ENCODE measurements around the gene RBM39.
A peak's percentile ranks its signal among the peaks of the same experiment; 100 is the strongest.

Gene RBM39

DNA sequence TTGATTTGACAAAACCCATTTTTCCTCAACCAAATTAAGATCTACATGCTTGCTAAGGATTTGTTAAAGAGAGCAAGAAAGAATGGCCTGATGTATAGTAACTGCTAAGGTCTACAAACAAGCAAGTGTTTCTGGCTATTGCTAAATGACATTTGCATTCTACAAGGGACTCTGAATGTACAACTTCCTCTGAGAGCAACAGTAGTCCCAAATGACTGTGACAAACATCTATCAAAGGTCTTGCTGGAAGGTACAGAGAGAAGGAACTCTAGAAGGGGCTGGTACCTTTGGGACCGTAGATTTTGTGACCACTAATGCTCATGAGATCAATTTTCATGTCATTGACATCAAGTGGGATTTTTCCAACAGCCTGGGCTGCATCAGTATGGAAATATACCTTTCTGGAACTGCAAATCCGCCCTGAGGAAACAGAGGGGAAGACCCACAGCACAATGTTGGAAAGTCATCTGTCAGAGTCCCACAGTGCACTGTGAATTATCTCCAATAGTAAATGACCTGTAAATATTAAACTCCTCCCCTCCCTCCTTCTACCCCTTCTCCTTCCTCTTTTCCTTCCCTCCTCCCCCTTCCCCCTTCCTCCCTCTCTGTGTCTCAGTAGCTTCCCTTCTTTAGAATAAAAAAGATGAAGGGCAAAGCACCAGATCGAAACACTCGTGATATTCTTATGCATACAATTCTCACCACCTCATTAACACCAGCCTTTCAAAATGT is 61.4 kb downstream of the RBM39 start:
- Mint-ChIP-seq H3K4me3 (no peak overlapping the region), H3K27ac (no peak overlapping the region), H3K9me3 (no peaks in the 10 kb centered on the region)

DNA sequence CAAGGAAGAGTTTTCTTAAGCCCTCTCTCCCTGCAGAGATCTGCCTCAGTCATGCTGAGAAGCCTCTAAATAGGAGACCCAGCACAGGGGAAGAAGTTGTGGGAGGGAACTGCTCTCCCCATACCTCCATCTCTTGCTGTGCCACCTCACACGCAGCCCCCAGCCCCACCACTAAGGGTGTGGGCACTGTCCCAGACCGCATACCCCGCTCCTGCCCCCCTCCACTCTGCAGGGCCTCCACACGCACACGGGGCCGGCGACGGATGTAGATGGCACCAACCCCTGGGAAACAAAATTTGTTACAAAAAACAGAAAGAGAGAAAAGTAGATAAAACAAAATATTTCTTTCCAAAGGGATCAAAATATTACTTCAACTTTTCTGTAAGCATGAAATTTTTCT is 67.1 kb downstream of the RBM39 start:
- Mint-ChIP-seq H3K9me3 (no peaks in the 10 kb centered on the region), H3K36me3 (ENCODE audit: low read depth) (peaks cover 30% of the 10 kb centered on the region), H3K27me3 (ENCODE audit: low read depth) (no peaks in the 10 kb centered on the region), H3K27ac (no peak overlapping the region), H3K4me1 (ENCODE audit: low read depth) (no peaks in the 10 kb centered on the region), H3K4me3 (no peak overlapping the region)
- no peak for DNase-seq (ENCODE audit: low spot score)

More for the DNA sequence above, 61.4 kb downstream of the RBM39 start:
- Mint-ChIP-seq H3K36me3 (ENCODE audit: low read depth) (peaks cover 10% of the 10 kb centered on the region), H3K4me1 (ENCODE audit: low read depth) (peaks cover 4% of the 10 kb centered on the region), H3K27me3 (ENCODE audit: low read depth) (no peaks in the 10 kb centered on the region)
- no peak for DNase-seq (ENCODE audit: low spot score)

DNA sequence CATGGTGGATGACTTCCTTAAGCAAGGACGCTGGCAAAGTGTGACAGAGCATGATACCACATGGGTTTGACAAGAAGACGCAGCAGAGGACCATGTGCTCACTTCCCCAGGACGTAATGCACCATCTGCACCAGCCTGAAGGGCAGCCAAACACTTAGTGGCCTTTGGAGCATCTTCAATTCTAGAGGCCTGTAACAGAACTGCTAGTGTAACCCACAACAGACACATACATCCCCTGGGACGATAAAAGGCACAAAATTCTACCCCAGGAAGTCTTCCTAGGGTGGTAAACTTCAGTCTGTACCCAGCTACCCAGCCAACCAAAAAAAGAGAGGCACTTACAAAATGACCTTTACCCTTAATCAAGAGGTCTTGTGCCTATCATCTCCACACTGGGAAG is 68.2 kb downstream of the RBM39 start:
- Mint-ChIP-seq H3K4me3 (no peak overlapping the region), H3K9me3 (no peaks in the 10 kb centered on the region), H3K36me3 (ENCODE audit: low read depth) (peaks cover 31% of the 10 kb centered on the region), H3K4me1 (ENCODE audit: low read depth) (no peaks in the 10 kb centered on the region), H3K27ac (no peak overlapping the region), H3K27me3 (ENCODE audit: low read depth) (no peaks in the 10 kb centered on the region)
- no peak for DNase-seq (ENCODE audit: low spot score)

DNA sequence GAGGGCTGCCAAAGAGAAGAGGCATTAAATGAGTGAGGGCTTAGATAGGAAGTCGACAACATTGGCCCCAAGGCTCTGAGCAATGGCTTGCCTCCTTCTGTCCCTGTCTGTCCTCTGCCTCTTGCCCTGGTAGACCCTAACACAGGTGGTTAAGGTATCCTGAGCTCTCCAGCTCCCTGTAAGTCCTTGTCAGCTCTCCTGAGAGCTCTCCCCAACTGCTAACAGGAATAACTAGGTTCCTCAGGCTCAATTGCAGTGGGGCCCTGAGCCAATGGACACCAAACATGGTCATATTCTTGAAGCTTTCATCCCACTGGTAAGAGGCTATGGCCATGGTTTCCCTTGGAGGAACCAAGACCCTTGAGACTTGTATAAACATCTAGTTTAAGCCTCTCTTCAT is 72.4 kb downstream of the RBM39 start:
- H3K4me1 Mint-ChIP-seq (ENCODE audit: low read depth), result peaks cover 3% of the 10 kb centered on the region
- H3K4me3 Mint-ChIP-seq, result no peak overlapping the region
- H3K27ac Mint-ChIP-seq, result no peak overlapping the region
- no peaks in the 10 kb centered on the region for H3K9me3 Mint-ChIP-seq
- no peak for DNase-seq (ENCODE audit: low spot score)
- no peaks in the 10 kb centered on the region for H3K27me3 Mint-ChIP-seq (ENCODE audit: low read depth)
- peaks cover 30% of the 10 kb centered on the region for H3K36me3 Mint-ChIP-seq (ENCODE audit: low read depth)

DNA sequence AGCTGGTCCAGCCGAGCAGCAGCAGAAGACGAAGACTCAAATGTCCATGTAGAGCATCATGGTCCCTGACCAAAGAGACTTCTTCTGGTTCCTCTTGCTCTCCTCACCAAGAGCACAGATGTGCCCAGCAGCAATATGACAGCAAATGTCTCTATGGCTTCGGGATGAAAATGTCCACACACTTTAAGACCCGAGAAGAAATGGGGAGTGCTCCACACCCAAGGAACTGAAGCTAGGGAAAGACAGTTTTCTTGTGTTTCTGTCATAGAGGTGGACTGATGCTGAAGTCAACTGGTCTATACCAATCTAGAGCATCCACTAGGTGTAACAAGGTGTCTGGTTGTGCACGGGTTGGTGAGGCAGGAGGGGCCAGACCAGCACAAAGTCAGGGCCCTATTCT is 72.8 kb downstream of the RBM39 start:
- H3K9me3 Mint-ChIP-seq, result no peaks in the 10 kb centered on the region
- peaks cover 3% of the 10 kb centered on the region for H3K4me1 Mint-ChIP-seq (ENCODE audit: low read depth)
- no peak overlapping the region for H3K27ac Mint-ChIP-seq
- no peaks in the 10 kb centered on the region for H3K27me3 Mint-ChIP-seq (ENCODE audit: low read depth)
- no peak for DNase-seq (ENCODE audit: low spot score)
- no peak overlapping the region for H3K4me3 Mint-ChIP-seq
- peaks cover 30% of the 10 kb centered on the region for H3K36me3 Mint-ChIP-seq (ENCODE audit: low read depth)

DNA sequence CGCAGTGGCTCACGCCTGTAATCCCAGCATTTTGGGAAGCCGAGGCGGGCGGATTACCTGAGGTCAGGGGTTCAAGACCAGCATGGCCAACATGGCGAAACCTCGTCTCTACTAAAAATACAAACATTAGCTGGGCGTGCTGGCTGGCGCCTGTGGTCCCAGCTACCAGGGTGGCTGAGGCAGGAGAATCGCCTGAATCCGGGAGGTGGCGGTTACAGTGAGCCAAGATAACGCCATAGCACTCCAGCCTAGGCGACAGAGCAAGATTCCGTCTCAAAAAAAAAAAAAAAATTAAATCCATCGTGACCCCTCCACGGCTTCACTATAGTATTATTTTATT is 76.1 kb downstream of the RBM39 start:
- no peak overlapping the region for H3K4me3 Mint-ChIP-seq

DNA sequence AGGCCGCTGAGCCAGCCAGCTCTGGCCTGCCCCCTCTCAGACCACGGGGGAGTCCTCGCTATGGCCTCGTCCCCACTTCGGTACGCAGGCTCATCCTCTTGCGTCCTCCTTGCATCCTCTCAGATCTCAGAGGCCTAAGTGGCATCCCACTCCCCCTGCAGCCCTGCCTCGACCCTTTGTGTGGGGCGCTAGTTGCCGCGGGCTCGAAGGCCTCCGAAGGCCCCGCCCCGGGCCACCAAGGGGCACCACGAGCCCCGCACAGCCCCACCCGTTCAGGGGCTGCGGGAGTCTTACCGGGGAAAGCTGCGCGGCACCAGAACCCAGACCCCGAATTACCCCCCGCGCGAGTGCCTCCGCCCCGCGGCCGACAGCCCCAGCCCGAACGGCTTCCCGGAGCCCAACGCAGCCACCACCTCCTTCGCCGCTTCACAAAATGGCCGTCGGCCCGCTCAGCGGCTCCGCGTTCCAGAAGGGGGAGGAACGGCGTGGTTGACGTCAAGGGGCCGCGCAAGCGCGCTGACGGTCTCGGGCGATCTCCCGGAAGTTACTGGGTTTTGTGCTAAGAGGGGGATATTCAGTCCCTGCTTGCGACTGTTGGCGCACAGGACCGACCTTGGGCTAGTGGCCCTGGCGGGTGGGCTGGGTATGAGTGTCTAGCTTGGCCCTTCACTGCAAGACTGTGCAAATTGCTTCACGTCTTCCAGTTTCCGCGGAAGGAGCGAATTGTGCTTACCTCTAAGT is 77.4 kb downstream of the RBM39 start, which contains the start of the genes CPNE1 and RBM12:
TSS of gene CPNE1 (minus strand) at position 435 of the 741 bp plus-strand sequence. CDS start 31,977 bp downstream, outside the sequence.
TSS of gene RBM12 (minus strand) at position 435 of the 741 bp plus-strand sequence. CDS start 9,578 bp downstream, outside the sequence.
- peak; percentile 92 for DNase-seq (ENCODE audit: low spot score)
- H3K4me3 Mint-ChIP-seq, result peak within 1 kb of the TSS; percentile 94
- no peaks in the 10 kb centered on the region for H3K9me3 Mint-ChIP-seq
- no peaks in the 10 kb centered on the region for H3K27me3 Mint-ChIP-seq (ENCODE audit: low read depth)
- H3K4me1 Mint-ChIP-seq (ENCODE audit: low read depth), result peaks cover 41% of the 10 kb centered on the region
- H3K27ac Mint-ChIP-seq, result peak within 1 kb of the TSS; percentile 99
- H3K36me3 Mint-ChIP-seq (ENCODE audit: low read depth), result peaks cover 27% of the 10 kb centered on the region

More for the DNA sequence above, 76.1 kb downstream of the RBM39 start:
- DNase-seq (ENCODE audit: low spot score), result no peak
- H3K27ac Mint-ChIP-seq, result peak overlapping the region; percentile 47
- H3K9me3 Mint-ChIP-seq, result no peaks in the 10 kb centered on the region
- peaks cover 34% of the 10 kb centered on the region for H3K36me3 Mint-ChIP-seq (ENCODE audit: low read depth)
- H3K27me3 Mint-ChIP-seq (ENCODE audit: low read depth), result no peaks in the 10 kb centered on the region
- H3K4me1 Mint-ChIP-seq (ENCODE audit: low read depth), result peaks cover 28% of the 10 kb centered on the region

DNA sequence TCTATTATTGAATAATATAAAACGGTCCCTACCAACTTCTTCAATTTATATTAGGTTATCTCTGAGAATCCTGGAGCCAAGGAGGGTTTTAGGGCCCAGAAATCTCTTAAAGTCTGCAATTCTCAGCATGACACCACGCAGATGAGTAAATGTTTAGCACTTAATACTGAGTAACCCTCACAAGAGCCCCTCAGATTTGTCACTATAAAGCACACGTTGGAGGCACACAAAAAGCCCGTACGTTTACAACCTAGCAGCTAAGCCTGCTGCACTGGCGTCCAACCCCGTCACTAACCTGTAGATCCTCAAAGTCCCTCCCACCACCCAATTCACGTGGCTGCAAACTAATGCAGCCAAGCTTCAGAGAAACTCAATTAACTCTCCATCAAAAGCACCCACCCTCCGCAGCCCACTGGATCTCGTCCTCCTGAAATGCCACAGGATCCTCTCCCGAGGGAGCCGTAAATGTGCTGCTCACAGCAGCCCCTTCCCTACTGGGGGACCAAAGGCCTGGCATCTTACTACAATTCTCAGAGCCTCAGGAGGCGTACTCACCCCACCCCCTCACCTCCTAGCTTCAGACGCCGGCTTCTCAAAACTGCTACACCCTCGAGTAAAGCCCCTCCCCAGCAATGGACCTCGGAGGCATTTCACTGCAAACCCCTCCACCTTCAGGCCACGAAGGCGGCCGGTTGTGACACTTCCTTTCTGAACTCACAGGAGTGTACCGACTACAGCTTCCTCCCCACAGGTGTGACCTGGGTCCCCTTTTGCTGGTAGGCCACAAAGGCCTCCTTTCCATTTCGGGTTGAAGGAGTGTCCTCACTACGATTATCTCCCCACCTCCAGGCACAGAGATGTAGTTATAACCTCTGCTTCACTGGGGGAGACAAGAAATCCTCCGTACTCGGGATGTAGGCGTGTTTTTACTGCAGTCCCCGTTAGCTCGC is 78.3 kb downstream of the RBM39 start:
- Mint-ChIP-seq H3K36me3 (ENCODE audit: low read depth) (peaks cover 30% of the 10 kb centered on the region), H3K9me3 (no peaks in the 10 kb centered on the region), H3K4me3 (peak overlapping the region; percentile 94), H3K27me3 (ENCODE audit: low read depth) (no peaks in the 10 kb centered on the region), H3K4me1 (ENCODE audit: low read depth) (peaks cover 47% of the 10 kb centered on the region), H3K27ac (peak overlapping the region; percentile 99)
- peak; percentile 56 for DNase-seq (ENCODE audit: low spot score)

DNA sequence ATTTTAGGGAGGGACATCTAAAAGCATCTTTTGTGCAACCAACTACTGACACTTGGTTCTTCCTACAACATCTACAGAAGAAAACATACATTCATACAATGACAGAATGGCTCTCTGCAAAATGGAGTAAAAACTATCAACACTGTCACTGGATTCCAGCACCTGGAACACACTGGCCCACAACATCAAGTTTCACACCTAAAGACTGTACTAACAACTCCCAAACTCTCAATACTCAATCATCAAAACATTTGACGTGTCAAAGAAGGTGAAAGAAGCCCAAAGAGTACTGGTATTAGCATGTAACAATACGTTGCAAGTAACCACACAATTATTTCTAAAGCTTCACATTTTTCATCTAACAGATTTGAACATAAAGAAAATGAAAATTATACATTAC is 79.5 kb downstream of the RBM39 start:
- no peak for DNase-seq (ENCODE audit: low spot score)
- peaks cover 49% of the 10 kb centered on the region for H3K4me1 Mint-ChIP-seq (ENCODE audit: low read depth)
- H3K4me3 Mint-ChIP-seq, result peak overlapping the region; percentile 94
- peak overlapping the region; percentile 99 for H3K27ac Mint-ChIP-seq
- H3K36me3 Mint-ChIP-seq (ENCODE audit: low read depth), result peaks cover 33% of the 10 kb centered on the region
- no peaks in the 10 kb centered on the region for H3K27me3 Mint-ChIP-seq (ENCODE audit: low read depth)
- H3K9me3 Mint-ChIP-seq, result no peaks in the 10 kb centered on the region

DNA sequence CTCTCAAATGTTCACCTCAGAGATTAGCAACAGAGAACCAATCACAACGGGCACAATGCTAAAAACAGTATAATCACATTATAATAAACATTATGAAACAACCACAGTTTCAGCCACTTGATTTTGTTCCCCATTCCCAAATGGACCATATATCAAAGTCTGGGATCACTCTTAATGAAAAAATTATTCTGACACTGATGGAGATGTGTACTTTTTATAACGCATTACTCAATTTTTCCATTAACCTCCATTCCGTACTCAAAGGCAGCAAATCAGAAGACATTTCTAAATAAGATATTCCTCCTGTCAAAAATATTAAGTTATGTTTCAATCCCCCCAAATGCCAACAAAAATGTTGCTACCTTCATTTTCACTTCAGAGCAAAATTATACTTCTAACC is 80.2 kb downstream of the RBM39 start:
- peak overlapping the region; percentile 99 for H3K27ac Mint-ChIP-seq
- no peaks in the 10 kb centered on the region for H3K27me3 Mint-ChIP-seq (ENCODE audit: low read depth)
- peaks cover 55% of the 10 kb centered on the region for H3K4me1 Mint-ChIP-seq (ENCODE audit: low read depth)
- H3K4me3 Mint-ChIP-seq, result peak overlapping the region; percentile 94
- H3K36me3 Mint-ChIP-seq (ENCODE audit: low read depth), result peaks cover 39% of the 10 kb centered on the region
- DNase-seq (ENCODE audit: low spot score), result no peak
- no peaks in the 10 kb centered on the region for H3K9me3 Mint-ChIP-seq

DNA sequence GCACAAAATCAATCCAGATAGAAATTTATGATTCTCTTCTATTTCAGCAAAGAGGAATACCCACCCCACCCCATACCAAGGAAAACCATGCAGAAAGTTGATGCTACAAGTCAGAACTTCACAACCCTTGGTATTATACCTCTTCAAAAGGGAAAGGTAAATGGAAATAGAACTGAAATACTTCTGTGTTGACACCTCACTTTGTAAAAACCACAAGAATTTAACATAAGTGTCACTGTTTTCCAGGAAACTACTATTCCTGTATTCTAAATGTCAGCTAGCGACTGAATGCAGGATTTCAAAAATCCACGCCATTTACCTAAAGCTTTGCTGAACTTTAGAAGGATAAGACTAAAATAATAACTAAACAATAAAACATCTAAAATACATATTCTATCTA is 81.0 kb downstream of the RBM39 start:
- Mint-ChIP-seq H3K4me3 (peak overlapping the region; percentile 94), H3K36me3 (ENCODE audit: low read depth) (peaks cover 42% of the 10 kb centered on the region), H3K9me3 (no peaks in the 10 kb centered on the region), H3K27me3 (ENCODE audit: low read depth) (no peaks in the 10 kb centered on the region), H3K4me1 (ENCODE audit: low read depth) (peaks cover 56% of the 10 kb centered on the region), H3K27ac (peak overlapping the region; percentile 99)
- DNase-seq (ENCODE audit: low spot score), result no peak

DNA sequence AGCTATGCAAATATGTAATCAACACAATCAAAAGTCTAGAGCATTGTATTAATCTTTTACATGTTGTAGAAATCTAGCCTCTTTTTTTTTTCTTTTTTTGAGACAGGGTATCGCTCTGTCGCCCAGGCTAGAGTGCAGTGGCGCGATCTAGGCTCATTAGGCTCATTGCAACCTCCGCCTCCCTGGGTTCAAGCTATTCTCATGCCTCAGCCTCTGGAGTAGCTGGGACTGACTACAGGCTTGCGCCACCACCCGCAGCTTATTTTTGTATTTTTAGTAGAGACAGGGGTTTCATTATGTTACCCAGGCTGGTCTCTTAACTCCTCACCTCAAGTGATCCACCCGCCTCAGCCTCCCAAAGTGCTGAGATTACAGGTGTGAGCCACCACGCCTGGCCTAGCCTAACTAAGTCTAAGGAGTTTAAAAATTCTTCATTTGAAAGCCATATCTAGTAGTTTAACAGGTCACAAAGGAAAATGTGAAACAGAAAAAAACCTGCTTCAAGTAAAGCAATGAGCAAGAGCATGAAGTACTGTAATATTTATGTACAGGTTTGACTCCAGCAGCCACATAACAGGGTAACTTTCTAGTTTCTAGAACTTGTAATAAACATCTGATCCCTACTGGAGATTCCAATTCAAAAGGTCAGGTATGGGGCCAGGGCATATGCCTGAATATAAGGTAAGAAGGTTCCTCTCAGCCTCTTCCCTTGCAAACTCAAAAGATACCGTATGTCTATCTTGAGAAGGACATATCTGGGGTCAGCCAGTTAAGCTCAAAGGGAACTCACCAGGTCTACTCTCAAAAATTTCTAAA is 81.7 kb downstream of the RBM39 start:
- peak overlapping the region; percentile 94 for H3K4me3 Mint-ChIP-seq
- peaks cover 56% of the 10 kb centered on the region for H3K4me1 Mint-ChIP-seq (ENCODE audit: low read depth)
- H3K27me3 Mint-ChIP-seq (ENCODE audit: low read depth), result no peaks in the 10 kb centered on the region
- peaks cover 42% of the 10 kb centered on the region for H3K36me3 Mint-ChIP-seq (ENCODE audit: low read depth)
- peak overlapping the region; percentile 99 for H3K27ac Mint-ChIP-seq
- H3K9me3 Mint-ChIP-seq, result no peaks in the 10 kb centered on the region
- peak; percentile 30 for DNase-seq (ENCODE audit: low spot score)

DNA sequence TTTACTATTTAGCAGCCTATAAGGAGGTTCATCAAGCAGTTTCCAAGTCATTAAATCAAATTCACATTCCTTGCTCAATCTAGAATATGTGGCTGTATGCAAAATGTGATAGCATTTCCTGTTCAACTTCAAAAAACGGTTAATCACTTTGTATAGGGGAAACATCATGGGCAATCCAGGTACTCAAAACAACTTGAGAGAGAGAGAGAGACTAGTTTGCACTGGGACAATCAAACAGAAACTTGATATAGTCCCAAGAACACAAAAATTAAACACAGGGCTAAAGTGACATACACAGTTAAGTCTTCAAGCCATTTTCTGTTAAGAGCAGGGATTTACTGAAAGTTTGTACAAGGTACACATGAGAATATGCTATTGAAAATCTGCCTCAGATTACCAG is 84.8 kb downstream of the RBM39 start:
- Mint-ChIP-seq H3K27ac (peak overlapping the region; percentile 54), H3K36me3 (ENCODE audit: low read depth) (peaks cover 29% of the 10 kb centered on the region), H3K9me3 (no peaks in the 10 kb centered on the region), H3K4me3 (peak overlapping the region; percentile 25), H3K27me3 (ENCODE audit: low read depth) (no peaks in the 10 kb centered on the region), H3K4me1 (ENCODE audit: low read depth) (peaks cover 41% of the 10 kb centered on the region)
- no peak for DNase-seq (ENCODE audit: low spot score)
